Loucy (cell line): Measurements from ENCODE around the gene FHIT.

Experiments
- H2AFZ ChIP-seq: fragments of 200-600 bp; sonication (generic); 2 replicates; pipeline ENCODE4 v1.6.0; 2016; ENCODE audit warnings: antibody characterized with exemption, mild to moderate bottlenecking, low read length, moderate library complexity
- H3F3A ChIP-seq: fragments of 200-600 bp; 2 replicates; pipeline ENCODE4 v1.6.0; 2016; ENCODE audit warnings: antibody characterized with exemption, low read depth, mild to moderate bottlenecking
- H3K27me3 ChIP-seq: fragments of 200-600 bp; sonication (generic); 2 replicates; pipeline ENCODE4 v1.6.1; 2014; ENCODE audit warnings: low read length, mild to moderate bottlenecking; ENCODE audit not compliant: insufficient read depth, poor library complexity, severe bottlenecking
- H3K36me3 ChIP-seq: fragments of 200-600 bp; sonication (generic); 2 replicates; pipeline ENCODE4 v1.6.1; 2016; ENCODE audit warnings: low read length; ENCODE audit not compliant: insufficient read depth
- H3K4me1 ChIP-seq: fragments of 200-600 bp; sonication (generic); 2 replicates; pipeline ENCODE4 v1.5.1; 2014; ENCODE audit warnings: low read length, mild to moderate bottlenecking; ENCODE audit not compliant: insufficient read depth, poor library complexity, severe bottlenecking
- H3K4me2 ChIP-seq: fragments of 200-600 bp; sonication (generic); 2 replicates; pipeline ENCODE4 v1.6.0; 2014; ENCODE audit warnings: antibody characterized with exemption, low read length, low read depth, mild to moderate bottlenecking; ENCODE audit not compliant: poor library complexity, severe bottlenecking
- H3K4me3 ChIP-seq: fragments of 200-600 bp; sonication (generic); 2 replicates; pipeline ENCODE4 v1.5.1; 2014; ENCODE audit warnings: low read length, mild to moderate bottlenecking, mixed read lengths; ENCODE audit not compliant: poor library complexity, severe bottlenecking
- H3K79me2 ChIP-seq: fragments of 200-600 bp; sonication (generic); 2 replicates; pipeline ENCODE4 v1.6.1; 2014; ENCODE audit warnings: low read length; ENCODE audit not compliant: insufficient read depth
- H3K9ac ChIP-seq: fragments of 200-600 bp; sonication (generic); 2 replicates; pipeline ENCODE4 v1.6.0; 2014; ENCODE audit warnings: mild to moderate bottlenecking, low read depth, low read length, moderate library complexity; ENCODE audit not compliant: poor library complexity, severe bottlenecking
- H3K9me2 ChIP-seq: fragments of 200-600 bp; sonication (generic); replicated peaks from 2 replicates; pipeline ENCODE4 v1.6.1; 2016; ENCODE audit warnings: low read depth, low read length, mixed read lengths
- H3K9me3 ChIP-seq: fragments of 200-600 bp; sonication (generic); 2 replicates; pipeline ENCODE4 v1.6.1; 2014; ENCODE audit warnings: mild to moderate bottlenecking, antibody characterized with exemption, low read length, low read depth; ENCODE audit not compliant: insufficient read depth
- H4K20me1 ChIP-seq: fragments of 200-600 bp; sonication (generic); 2 replicates; pipeline ENCODE4 v1.6.0; 2014; ENCODE audit warnings: antibody characterized with exemption, low read length, mild to moderate bottlenecking; ENCODE audit not compliant: insufficient read depth, poor library complexity, severe bottlenecking
- CTCF ChIP-seq: fragments of 200-600 bp; sonication (generic); conservative IDR thresholded peaks from 2 replicates; pipeline ENCODE4 v1.5.1; 2014; ENCODE audit warnings: mild to moderate bottlenecking, antibody characterized with exemption, low read length
- EZH2phosphoT487 ChIP-seq: fragments of 200-600 bp; IDR thresholded peaks from 2 replicates; pipeline ENCODE4 v1.6.1; 2018; ENCODE audit warnings: antibody characterized with exemption, mild to moderate bottlenecking, moderate library complexity, borderline replicate concordance

FHIT gene

GRCh38 chr3:60523536-60523935, 727.7 kb downstream of the FHIT start:
- Histone ChIP-seq H3K9me2 (no peaks in the 10 kb centered on the region), H3K4me2 (no peak overlapping the region), H3K9me3 (no peaks in the 10 kb centered on the region), H3F3A (no peaks in the 10 kb centered on the region), H3K4me1 (no peaks in the 10 kb centered on the region), H3K79me2 (no peaks in the 10 kb centered on the region), H2AFZ (no peak overlapping the region), H3K36me3 (no peaks in the 10 kb centered on the region), H3K27me3 (no peaks in the 10 kb centered on the region), H4K20me1 (no peaks in the 10 kb centered on the region), H3K9ac (no peak overlapping the region), H3K4me3 (no peak overlapping the region)
- TF ChIP-seq CTCF (no peak), EZH2phosphoT487 (no peak)

DNA sequence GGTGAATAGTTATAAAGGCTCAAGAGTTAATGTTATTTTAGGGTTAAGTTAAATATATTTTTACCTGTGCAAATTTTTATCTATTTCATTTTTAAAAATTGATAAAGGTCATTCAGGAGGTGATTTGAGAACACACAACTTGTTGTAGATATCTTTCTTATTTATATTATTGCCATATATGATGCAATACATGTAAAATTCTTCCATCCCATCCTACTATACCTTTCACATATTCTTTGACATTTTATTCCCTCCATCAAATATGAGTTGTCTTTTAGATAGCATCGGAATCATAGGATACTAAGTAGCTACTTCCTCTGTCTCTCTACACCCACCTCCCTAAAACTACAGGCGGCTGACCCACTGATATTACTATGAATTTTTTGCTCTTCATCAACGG, 734.1 kb downstream of the FHIT start:
- no peaks in the 10 kb centered on the region for H3K79me2 ChIP-seq
- no peaks in the 10 kb centered on the region for H4K20me1 ChIP-seq
- TF ChIP-seq CTCF (no peak), EZH2phosphoT487 (no peak)
- no peaks in the 10 kb centered on the region for H3K9me2 ChIP-seq
- no peaks in the 10 kb centered on the region for H3K4me1 ChIP-seq
- H2AFZ ChIP-seq = no peak overlapping the region
- H3K9me3 ChIP-seq = no peaks in the 10 kb centered on the region
- no peaks in the 10 kb centered on the region for H3K36me3 ChIP-seq
- H3K27me3 ChIP-seq = no peaks in the 10 kb centered on the region
- no peak overlapping the region for H3K4me2 ChIP-seq
- no peak overlapping the region for H3K9ac ChIP-seq
- H3F3A ChIP-seq = no peaks in the 10 kb centered on the region
- no peak overlapping the region for H3K4me3 ChIP-seq

DNA sequence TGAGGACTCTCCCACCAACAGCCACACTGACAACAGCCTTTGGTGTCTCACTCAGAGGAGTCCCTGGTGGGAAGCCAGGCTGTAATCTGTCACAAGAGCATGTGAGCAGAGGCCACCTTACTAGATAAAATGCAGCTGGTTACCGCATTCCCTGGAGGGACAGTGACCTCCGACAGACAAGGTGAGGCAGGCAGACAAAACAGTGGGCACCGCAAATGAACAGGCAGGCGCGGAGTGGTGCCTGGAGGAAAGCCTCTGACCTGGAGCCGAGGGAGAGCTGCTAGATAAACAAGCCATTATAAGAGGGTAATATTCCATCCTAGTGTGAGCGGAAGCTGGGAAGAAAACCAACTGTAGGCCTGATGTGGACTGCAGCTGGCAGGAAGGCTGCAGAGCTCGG, 736.4 kb downstream of the FHIT start:
- H3K9ac ChIP-seq = no peak overlapping the region
- no peak overlapping the region for H2AFZ ChIP-seq
- H3K27me3 ChIP-seq = no peaks in the 10 kb centered on the region
- no peak overlapping the region for H3K4me2 ChIP-seq
- no peaks in the 10 kb centered on the region for H3K9me2 ChIP-seq
- TF ChIP-seq EZH2phosphoT487 = no peak
- no peak for TF ChIP-seq CTCF
- no peaks in the 10 kb centered on the region for H3F3A ChIP-seq
- H3K4me3 ChIP-seq = no peak overlapping the region
- H3K9me3 ChIP-seq = no peaks in the 10 kb centered on the region
- no peaks in the 10 kb centered on the region for H3K4me1 ChIP-seq
- no peaks in the 10 kb centered on the region for H4K20me1 ChIP-seq
- H3K79me2 ChIP-seq = no peaks in the 10 kb centered on the region
- no peaks in the 10 kb centered on the region for H3K36me3 ChIP-seq
